AG09319 (cell line): ENCODE data around the gene TSGA10IP.

Experiments used
- DNase-seq: peaks from one replicate; pipeline ENCODE4 v3.0.0-alpha.2; 2010; ENCODE audit warnings: low read depth; ENCODE audit errors: extremely low read depth
- TF ChIP-seq, protein P1 (sequence below): IDR thresholded peaks from 2 replicates; pipeline ENCODE4 v1.5.1; 2011; ENCODE audit warnings: low read depth, mild to moderate bottlenecking, inconsistent platforms, low read length, moderate library complexity

Gene TSGA10IP

DNA sequence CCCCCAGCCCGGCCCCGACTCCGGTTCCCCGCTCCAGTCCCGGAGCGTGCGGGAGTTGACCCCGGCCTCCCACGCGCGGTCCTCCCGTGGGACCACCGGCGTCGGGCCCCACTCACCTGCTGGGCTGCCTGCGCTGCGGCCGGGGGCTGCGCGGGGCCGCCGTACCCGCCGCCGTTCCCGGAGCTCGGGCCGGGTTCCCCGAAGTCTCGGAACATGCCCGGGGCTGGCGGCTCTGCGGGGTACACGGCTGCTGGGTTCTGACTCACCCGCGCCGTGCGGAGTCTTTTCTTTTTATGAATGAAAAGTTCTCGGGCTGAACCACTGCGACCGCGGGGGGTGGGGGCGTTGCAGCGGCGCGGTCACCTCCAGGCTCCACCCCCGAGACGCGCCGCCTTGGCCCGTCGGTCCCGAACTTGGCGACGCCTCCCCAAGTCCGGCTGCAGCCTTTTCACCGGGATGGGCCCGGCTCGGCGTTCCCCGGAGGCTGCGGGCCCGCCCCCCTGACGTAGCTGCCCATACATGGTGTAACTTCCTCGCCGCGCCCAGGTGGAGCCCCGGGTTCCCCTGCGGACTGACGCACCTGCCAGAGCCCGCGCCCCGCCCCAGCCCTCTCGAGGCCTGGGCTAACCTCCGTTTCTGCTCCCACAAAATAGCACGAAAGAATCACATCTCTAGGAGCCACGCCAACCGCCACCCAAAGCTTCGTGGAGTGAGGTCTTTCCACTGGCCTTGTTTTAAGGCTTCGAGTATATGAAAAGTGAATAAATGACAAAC is 45.0 kb upstream of the TSGA10IP start, which contains the start of gene FOSL1:
Gene FOSL1, minus strand, starts transcription at position 264 of the 774 bp plus-strand sequence. Its CDS starts 49 bp downstream, at position 215.
- TF ChIP-seq, protein P1, sequence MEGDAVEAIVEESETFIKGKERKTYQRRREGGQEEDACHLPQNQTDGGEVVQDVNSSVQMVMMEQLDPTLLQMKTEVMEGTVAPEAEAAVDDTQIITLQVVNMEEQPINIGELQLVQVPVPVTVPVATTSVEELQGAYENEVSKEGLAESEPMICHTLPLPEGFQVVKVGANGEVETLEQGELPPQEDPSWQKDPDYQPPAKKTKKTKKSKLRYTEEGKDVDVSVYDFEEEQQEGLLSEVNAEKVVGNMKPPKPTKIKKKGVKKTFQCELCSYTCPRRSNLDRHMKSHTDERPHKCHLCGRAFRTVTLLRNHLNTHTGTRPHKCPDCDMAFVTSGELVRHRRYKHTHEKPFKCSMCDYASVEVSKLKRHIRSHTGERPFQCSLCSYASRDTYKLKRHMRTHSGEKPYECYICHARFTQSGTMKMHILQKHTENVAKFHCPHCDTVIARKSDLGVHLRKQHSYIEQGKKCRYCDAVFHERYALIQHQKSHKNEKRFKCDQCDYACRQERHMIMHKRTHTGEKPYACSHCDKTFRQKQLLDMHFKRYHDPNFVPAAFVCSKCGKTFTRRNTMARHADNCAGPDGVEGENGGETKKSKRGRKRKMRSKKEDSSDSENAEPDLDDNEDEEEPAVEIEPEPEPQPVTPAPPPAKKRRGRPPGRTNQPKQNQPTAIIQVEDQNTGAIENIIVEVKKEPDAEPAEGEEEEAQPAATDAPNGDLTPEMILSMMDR = no peak
- peak; percentile 94 for DNase-seq

DNA sequence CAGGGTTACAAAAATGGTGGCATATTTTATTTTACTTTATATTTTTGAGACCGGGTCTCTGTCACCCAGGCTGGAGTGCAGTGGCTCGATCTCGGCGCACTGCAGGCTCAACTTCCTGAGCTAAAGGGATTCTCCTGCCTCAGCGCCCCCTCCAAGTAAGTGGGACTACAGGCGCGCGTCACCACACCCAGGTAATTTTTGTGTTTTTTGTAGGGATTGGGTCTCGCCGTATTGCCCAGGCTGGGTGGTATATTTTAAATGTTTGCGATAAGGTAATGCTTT is 44.4 kb upstream of the TSGA10IP start:
- TF ChIP-seq, protein P1 = no peak
- DNase-seq = no peak

DNA sequence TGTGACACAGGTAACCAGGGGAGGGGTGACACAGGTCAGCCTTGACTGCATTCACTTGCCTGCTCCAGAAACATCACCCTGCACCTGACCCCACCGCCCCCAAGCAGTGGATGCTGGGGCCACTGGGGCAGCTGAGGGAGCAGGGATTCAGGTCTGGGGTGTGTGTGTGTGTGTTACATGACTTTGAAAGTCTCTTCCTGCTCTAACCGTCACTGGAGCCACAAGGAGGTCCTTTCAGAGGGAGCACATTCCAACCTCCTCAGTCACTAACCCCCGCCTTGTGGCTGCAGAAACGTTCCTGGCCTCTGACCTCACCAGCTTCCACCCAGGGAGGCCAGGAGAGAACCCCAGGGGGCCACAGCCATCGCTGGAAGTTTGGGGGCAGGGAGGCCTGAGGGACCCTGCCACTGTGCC is 42.2 kb upstream of the TSGA10IP start:
- TF ChIP-seq, protein P1 = no peak
- peak; percentile 60 for DNase-seq

DNA sequence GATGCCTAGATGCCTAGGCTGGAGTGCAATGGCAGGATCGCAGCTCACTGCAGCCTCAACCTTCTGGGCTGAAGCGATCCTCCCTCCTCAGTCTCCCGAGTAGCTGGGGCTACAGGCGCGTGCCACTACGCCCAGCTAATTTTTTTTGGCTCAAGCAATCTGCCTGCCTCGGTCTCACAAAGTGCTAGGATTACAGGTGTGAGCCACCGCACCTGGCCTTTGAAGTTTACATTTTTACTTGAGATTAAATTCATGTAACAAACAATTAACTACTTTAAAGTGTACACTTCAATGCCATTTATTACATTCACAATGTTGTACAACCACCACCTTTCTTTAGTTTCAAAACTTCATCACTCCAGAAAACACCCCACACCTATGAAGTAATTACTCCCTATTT is 41.6 kb upstream of the TSGA10IP start:
- TF ChIP-seq, protein P1 = no peak

DNA sequence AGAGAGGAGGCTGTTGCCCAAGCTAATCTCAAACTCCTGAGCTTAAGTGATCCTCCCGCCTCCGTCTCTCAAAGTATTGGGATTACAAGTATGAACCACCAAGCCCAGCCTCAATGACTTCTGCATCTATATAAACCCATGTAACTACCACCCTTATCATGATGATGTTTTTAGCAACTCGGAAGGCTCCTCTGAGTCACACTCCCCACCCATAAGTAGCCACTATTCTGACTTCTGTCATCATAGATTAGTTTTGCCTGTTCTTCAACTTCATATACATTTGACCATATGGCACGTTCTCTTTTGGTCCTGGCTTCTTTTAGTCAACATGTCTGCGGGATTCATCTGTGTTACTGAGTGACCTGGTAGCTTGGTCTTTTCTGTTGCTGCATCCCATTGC is 38.7 kb upstream of the TSGA10IP start:
- no peak for DNase-seq
- TF ChIP-seq, protein P1 = no peak

More for the DNA sequence above, 41.6 kb upstream of the TSGA10IP start:
- no peak for DNase-seq

DNA sequence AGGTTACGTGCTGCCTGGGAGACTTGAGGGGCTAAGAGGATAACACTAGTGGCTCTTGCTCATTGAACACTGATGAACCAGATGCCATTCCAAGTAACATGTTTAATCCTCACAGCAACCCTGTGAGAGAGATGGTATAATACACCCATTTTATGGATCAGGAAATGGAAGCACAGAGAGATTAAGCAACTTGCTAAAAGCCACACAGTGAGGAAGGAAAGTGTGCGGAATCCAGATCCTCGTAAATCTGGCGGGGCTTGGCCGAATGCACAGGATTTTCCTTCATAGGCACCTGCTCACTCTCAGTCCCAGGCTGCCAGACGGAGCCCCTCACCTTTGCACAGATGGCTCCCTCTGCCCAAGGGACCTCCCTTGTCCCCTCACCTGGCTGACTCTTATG is 37.4 kb upstream of the TSGA10IP start:
- DNase-seq = no peak
- TF ChIP-seq, protein P1 = no peak

DNA sequence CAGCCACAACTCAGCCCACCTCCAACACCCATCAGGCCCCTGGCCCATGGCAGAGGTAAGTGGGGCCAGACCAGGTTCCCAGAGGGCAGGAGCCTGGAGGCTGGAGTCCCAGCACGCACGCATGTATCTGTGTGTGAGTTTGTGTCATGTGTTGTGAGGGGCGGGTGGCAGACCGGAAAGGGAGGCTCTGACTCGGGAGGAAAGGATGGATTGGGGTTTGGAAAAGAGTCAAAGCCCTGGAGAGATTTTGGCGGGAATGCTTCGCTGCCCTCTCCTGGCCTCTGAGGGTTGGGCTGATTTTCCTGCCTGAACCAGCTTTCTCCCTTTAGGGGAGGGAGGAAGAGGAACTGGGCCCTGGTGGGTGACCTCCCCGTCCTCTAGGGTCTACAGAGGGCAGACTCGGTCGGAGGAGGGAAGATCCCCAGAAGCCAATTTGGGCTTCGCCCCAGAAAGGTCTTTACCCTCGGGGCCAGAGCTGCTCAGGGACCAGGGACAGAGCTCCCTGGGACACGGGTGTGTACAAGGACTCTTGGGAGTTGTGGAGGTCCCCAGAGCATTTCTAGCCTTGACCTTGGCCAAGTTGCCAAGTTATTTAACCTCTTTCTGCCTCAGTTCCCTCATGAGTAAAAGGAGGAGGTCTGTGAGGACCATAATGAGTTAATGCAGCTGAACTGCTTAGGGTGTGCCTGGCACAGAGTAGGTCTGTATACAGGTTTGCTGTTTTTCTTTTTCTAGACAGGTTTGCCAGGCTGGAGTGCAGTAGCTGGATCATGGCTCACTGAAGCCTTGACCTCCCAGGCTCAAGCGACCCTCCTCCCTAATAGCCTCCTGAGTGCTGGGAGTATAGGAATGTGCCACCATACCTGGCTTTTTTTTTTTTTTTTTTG is 33.4 kb upstream of the TSGA10IP start:
- TF ChIP-seq, protein P1 = peak; percentile 50
- peak; percentile 75 for DNase-seq
